HG03432 (cell line): ENCODE data around the gene TSHZ2.
"Not testable (repeated sequence)": the region's sequence is repeated elsewhere in the genome, so short reads cannot be mapped to it uniquely, and the experiment has no call there.

Source experiments
- ATAC-seq: cut with Tn5 transposase; IDR thresholded peaks from one replicate; pipeline ENCODE4 v1.9.1; 2021; ENCODE audit warnings: mild to moderate bottlenecking, moderate library complexity; ENCODE audit not compliant: unreplicated experiment

Gene TSHZ2

GRCh38 chr20:53428588-53428987 is 456.4 kb downstream of the TSHZ2 start:
- ATAC-seq = no peak

- no peak for ATAC-seq
Observed at GRCh38 chr20:53428996-53429395, 456.8 kb downstream of the TSHZ2 start.

GRCh38 chr20:53434662-53435061 is 462.5 kb downstream of the TSHZ2 start:
- no peak for ATAC-seq

DNA sequence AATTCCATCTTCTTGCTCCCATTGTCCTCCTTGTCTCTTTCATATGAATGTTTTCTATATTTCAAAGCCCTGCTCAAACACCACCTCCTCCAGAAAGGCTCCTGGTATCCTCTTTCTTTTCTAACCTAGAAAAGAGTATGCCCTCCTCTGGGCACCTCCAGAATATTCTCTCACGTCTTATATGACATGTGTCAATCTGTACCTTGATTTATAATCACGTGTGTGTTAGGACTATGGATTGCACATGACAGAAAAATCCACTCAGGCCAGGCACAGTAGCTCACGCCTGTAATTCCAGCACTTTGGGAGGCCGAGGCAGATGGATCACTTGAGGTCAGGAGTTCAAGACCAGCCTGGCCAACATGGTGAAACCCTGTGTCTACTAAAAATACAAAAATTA is 464.8 kb downstream of the TSHZ2 start:
- ATAC-seq = not testable (repeated sequence)

- ATAC-seq = no peak
Observed at GRCh38 chr20:53438368-53438767, 466.2 kb downstream of the TSHZ2 start.

GRCh38 chr20:53439046-53439445 is 466.9 kb downstream of the TSHZ2 start:
- no peak for ATAC-seq

- no peak for ATAC-seq
Observed at GRCh38 chr20:53439616-53440015, 467.5 kb downstream of the TSHZ2 start.

- no peak for ATAC-seq
Observed at GRCh38 chr20:53444401-53445149, 472.4 kb downstream of the TSHZ2 start.

DNA sequence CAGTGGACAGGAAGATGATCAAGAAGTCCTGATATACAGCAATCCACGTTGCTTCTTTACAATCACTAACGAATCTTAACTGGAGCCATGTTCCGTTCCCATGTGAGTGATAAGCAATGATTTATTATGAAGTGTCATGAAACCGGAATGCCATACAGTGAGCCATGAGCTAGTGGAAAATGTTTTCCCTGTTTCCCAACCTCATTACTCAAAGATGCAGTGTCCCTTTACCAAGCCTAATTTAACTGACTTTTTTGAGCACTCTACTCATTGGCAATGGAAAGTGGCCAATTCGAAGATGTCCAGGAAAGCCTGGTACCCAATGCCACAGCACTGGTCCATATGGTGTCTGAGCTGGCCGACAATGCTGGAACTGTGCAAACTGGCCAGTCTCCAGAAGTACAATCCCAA is 473.2 kb downstream of the TSHZ2 start:
- no peak for ATAC-seq

GRCh38 chr20:53445932-53446331 is 473.8 kb downstream of the TSHZ2 start:
- no peak for ATAC-seq

DNA sequence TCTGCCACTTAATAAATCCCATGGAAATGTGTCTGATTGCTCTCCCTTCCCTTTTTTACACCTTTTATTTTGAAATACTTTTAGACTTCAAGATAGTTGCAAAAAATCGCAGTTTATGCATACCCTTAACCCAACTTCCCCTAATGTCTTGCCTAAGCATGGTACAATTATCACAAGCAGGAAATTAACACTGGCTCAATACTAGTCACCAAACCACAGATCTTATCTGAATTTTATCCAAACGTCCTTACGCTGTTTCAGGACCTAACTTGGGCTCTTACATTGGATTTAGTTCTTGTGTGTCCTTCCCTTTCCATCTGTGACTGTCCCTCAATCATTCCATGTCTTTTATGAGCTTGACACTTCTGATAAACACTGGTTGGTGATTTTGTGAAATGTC is 475.2 kb downstream of the TSHZ2 start:
- ATAC-seq = no peak

DNA sequence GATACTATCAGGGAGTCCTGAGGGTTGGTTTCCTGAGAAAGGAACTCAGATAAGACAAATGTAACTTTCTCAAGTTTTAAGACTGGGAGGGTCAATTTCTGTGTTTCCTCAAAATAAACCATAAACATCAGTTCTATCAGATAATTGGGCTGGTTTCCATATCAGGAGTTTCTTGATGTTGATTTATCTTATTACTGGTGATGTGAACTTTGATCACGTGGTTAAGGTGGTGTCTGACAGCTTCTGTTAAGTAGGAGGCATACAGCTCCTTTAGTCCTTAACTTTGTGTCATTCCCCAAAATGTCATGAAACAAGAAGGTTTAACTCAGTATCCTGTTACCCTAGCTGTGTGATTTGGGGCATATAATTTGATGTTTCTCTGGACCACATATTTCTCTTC is 476.3 kb downstream of the TSHZ2 start:
- no peak for ATAC-seq

DNA sequence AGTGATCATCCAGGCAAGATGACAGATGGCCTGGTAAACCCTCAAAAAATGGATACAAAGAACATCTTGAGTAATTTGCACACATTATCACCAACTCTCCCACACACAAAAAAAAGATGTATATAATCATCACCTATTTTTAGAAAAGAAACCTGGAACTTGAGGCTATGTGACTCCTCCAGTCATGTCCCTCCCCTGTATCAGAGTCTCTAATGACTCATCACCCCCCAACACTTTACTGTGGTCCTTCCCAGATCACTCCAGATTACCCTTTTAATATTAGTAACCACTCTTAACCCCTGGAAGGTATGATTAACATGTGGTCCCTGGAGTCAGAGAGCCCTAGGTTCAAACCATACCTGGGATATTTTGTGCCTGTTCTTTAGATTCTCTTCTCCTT is 476.7 kb downstream of the TSHZ2 start:
- ATAC-seq = no peak

- no peak for ATAC-seq
Observed at GRCh38 chr20:53453076-53453475, 480.9 kb downstream of the TSHZ2 start.

- ATAC-seq = no peak
Observed at GRCh38 chr20:53454675-53455276, 482.6 kb downstream of the TSHZ2 start.

- no peak for ATAC-seq
Observed at GRCh38 chr20:53463101-53463972, 491.2 kb downstream of the TSHZ2 start.

DNA sequence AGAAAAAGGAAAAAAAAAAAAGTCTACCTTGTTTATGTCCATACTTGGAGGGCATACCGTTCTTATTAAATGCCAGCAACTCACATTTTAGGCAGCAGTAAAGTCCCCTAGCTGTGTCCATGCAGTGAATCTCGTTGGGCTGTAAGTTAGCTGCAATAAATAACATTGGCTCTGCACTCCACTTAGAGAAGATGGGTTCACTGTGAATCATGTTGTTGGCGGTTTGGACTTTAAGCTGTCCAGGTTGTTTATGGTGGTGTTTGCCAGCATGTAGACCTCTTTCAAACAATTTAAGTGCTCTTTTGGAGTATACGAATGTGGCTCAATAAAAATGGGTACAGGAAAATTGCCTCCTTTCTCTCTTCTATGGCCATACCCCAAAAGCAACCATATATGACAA is 494.1 kb downstream of the TSHZ2 start:
- ATAC-seq = no peak

DNA sequence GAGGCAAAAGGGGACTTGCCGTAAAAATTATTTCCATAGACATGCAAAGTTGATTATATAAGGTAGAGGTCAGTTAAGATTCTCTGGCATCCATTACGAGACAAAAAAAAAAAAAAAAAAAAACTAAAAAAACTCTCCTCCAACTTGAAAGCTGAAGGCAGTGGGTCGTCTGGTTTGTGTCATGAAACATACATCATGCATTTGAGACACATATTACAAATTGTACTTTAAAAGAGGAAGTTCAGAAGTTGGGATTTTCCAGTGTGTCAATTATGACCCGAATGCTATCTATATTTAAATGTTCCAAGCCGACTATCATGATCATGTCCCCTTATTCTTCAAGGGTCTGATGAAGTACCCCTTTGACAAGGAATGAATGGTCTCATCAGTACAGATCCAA is 496.4 kb downstream of the TSHZ2 start:
- peak; percentile 42 for ATAC-seq

GRCh38 chr20:53472859-53473258 is 500.7 kb downstream of the TSHZ2 start:
- ATAC-seq = not testable (repeated sequence)

DNA sequence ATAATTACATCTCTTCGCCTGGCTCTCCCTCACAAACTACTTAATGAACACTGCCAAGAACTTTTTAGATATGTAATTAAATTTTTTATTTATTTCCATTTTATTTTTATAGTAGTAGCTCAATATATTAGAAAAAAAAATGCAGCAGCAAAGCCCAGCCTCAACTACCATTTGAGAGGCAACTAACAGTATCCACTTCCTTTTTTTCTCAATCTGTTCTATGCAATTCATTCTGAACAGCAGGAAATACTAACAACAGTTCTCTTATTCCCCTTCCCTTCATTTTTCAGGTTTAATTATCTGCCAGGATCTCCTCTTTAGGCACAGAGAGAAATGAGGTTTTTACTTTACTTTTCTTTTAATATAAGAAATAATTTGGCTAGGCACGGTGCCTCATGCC is 508.8 kb downstream of the TSHZ2 start:
- ATAC-seq = no peak

DNA sequence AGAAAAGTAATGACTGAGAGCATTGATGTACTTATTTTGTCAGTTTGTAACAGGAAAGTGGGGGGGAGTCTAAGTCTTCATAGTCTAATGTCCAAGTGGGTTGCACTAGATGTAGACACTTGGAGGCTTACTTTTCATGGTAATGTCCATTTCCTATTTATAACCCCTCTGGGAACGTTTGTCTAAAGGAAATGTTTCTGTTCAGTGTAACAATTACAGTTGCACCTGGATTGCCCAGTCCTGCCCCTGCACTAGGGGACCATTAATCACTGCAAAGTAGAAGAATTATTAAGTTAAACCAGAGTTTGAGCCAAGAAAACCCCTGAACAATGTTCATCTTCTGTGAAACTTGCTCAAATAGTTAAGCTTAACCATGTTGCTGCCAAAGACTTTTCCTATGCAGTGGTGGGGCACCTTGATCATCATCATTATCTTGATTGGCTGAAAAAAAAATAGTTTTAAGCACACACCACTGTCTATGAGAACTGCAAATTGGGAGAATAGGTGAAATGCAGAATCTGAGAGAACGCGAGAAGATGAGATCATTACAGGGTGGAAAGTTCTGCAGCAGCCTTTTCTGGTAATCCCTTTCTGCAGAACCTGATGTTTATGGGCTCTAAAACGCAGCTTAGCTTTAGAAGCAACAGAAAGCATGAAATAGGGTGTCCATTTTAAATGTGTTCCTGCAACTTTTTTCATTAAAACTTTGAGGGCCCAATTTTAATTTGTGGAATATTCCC is 515.5 kb downstream of the TSHZ2 start:
- no peak for ATAC-seq
